Ishikawa (cell line): Measurements from ENCODE around the gene ZNF865.

Experiments
- CEBPB ChIP-seq: IDR thresholded peaks from 2 replicates; pipeline ENCODE4 v1.6.1; 2012
- CREB1 ChIP-seq: IDR thresholded peaks from 2 replicates; pipeline ENCODE4 v1.6.1; 2012; ENCODE audit warnings: low read depth
- EP300 ChIP-seq: IDR thresholded peaks from 2 replicates; pipeline ENCODE4 v1.6.1; 2012; ENCODE audit warnings: borderline replicate concordance
- RAD21 ChIP-seq: IDR thresholded peaks from 2 replicates; pipeline ENCODE4 v1.6.1; 2012; ENCODE audit warnings: low read depth
- TEAD4 ChIP-seq: IDR thresholded peaks from 2 replicates; pipeline ENCODE4 v1.6.1; 2012
- TF ChIP-seq, protein P1 (sequence below): IDR thresholded peaks from 2 replicates; pipeline ENCODE4 v1.6.1; 2012
- TF ChIP-seq, protein P2 (sequence below): IDR thresholded peaks from 2 replicates; pipeline ENCODE4 v1.6.1; 2012; ENCODE audit warnings: low read depth, mild to moderate bottlenecking

DNA sequence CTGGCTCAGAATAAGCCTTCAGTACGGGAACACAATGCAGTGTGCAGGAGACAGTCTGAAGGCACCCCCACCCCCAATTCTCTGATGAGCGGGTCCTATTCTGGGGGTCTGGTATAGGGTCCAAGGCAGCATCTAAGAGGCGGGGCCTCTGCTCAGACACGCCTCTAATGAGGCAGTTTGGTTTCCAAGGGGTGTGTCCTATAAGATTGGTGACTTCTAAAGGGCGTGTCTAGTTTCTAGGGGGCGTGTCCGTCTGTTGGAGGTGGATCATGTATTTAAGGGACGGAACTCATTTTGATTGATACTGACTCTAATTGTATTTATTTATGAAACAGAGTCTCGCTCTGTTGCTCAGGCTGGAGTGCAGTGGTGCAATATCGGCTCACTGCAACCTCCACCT lies 14.8 kb upstream of the ZNF865 start:
- TF ChIP-seq, protein P1, sequence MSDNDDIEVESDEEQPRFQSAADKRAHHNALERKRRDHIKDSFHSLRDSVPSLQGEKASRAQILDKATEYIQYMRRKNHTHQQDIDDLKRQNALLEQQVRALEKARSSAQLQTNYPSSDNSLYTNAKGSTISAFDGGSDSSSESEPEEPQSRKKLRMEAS, result no peak
- TF ChIP-seq RAD21 (no peak), EP300 (no peak), CREB1 (no peak), TEAD4 (no peak), CEBPB (no peak)
- TF ChIP-seq, protein P2, sequence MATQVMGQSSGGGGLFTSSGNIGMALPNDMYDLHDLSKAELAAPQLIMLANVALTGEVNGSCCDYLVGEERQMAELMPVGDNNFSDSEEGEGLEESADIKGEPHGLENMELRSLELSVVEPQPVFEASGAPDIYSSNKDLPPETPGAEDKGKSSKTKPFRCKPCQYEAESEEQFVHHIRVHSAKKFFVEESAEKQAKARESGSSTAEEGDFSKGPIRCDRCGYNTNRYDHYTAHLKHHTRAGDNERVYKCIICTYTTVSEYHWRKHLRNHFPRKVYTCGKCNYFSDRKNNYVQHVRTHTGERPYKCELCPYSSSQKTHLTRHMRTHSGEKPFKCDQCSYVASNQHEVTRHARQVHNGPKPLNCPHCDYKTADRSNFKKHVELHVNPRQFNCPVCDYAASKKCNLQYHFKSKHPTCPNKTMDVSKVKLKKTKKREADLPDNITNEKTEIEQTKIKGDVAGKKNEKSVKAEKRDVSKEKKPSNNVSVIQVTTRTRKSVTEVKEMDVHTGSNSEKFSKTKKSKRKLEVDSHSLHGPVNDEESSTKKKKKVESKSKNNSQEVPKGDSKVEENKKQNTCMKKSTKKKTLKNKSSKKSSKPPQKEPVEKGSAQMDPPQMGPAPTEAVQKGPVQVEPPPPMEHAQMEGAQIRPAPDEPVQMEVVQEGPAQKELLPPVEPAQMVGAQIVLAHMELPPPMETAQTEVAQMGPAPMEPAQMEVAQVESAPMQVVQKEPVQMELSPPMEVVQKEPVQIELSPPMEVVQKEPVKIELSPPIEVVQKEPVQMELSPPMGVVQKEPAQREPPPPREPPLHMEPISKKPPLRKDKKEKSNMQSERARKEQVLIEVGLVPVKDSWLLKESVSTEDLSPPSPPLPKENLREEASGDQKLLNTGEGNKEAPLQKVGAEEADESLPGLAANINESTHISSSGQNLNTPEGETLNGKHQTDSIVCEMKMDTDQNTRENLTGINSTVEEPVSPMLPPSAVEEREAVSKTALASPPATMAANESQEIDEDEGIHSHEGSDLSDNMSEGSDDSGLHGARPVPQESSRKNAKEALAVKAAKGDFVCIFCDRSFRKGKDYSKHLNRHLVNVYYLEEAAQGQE, result no peak
